GM18499 (cell line): ENCODE measurements around the gene TBC1D8.

ENCODE experiments used
- ATAC-seq: cut with Tn5 transposase; IDR thresholded peaks from one replicate; pipeline ENCODE4 v1.9.1; 2021; ENCODE audit warnings: moderate number of reproducible peaks; ENCODE audit not compliant: insufficient read depth, unreplicated experiment

The TBC1D8 gene

GRCh38 chr2:101140237-101140636 lies 10.9 kb downstream of the TBC1D8 start:
- ATAC-seq: no peak

GRCh38 chr2:101139495-101139894 lies 11.7 kb downstream of the TBC1D8 start:
- no peak for ATAC-seq

GRCh38 chr2:101135412-101136296 lies 15.5 kb downstream of the TBC1D8 start:
- no peak for ATAC-seq

GRCh38 chr2:101133492-101134100 lies 17.6 kb downstream of the TBC1D8 start:
- no peak for ATAC-seq

- no peak for ATAC-seq
Measured at GRCh38 chr2:101132202-101132601, 19.0 kb downstream of the TBC1D8 start.

- no peak for ATAC-seq
Measured at GRCh38 chr2:101130081-101130480, 21.1 kb downstream of the TBC1D8 start.

GRCh38 chr2:101127319-101128056 lies 23.7 kb downstream of the TBC1D8 start:
- no peak for ATAC-seq

- ATAC-seq: no peak
Measured at GRCh38 chr2:101125808-101126207, 25.4 kb downstream of the TBC1D8 start.

- no peak for ATAC-seq
Measured at GRCh38 chr2:101125374-101125773, 25.8 kb downstream of the TBC1D8 start.

GRCh38 chr2:101124643-101125366 lies 26.4 kb downstream of the TBC1D8 start:
- no peak for ATAC-seq

GRCh38 chr2:101123795-101124471 lies 27.2 kb downstream of the TBC1D8 start:
- no peak for ATAC-seq

- no peak for ATAC-seq
Measured at GRCh38 chr2:101121174-101121573, 30.0 kb downstream of the TBC1D8 start.

GRCh38 chr2:101120124-101120996 lies 30.8 kb downstream of the TBC1D8 start:
- no peak for ATAC-seq

GRCh38 chr2:101119431-101119830 lies 31.8 kb downstream of the TBC1D8 start:
- no peak for ATAC-seq

GRCh38 chr2:101116841-101117552 lies 34.2 kb downstream of the TBC1D8 start:
- ATAC-seq: no peak

- ATAC-seq: no peak
Measured at GRCh38 chr2:101116348-101116747, 34.8 kb downstream of the TBC1D8 start.

- ATAC-seq: no peak
Measured at GRCh38 chr2:101115664-101116063, 35.5 kb downstream of the TBC1D8 start.

GRCh38 chr2:101114815-101115214 lies 36.4 kb downstream of the TBC1D8 start:
- no peak for ATAC-seq
